Neural cell (in vitro differentiated cells): ENCODE results near the gene ZSWIM6. TPM values are rescaled to one million over a fixed set of nuclear protein-coding genes. Genes with fewer than 3 reads are reported as not detected.
A peak's percentile ranks its signal among the peaks of the same experiment; 100 is the strongest.

ENCODE experiments used
- H2AFZ ChIP-seq: fragments of 200-600, 300-800 bp; sonication (generic), shearing (Covaris generic); 2 replicates; pipeline ENCODE4 v1.6.0; 2014; ENCODE audit warnings: low read depth, mild to moderate bottlenecking, antibody characterized with exemption, low read length, moderate library complexity
- H3F3A ChIP-seq: fragments of 200-600 bp; shearing (Covaris generic); 2 replicates; pipeline ENCODE4 v1.6.1; 2016; ENCODE audit warnings: mild to moderate bottlenecking, moderate library complexity, mixed read lengths, antibody characterized with exemption, low read length; ENCODE audit not compliant: insufficient read depth, poor library complexity, severe bottlenecking
- H3K27ac ChIP-seq: fragments of 200-600, 300-800 bp; sonication (generic), shearing (Covaris generic); 2 replicates; pipeline ENCODE4 v1.5.1; 2014; ENCODE audit warnings: mild to moderate bottlenecking, low read length, moderate library complexity
- H3K27me3 ChIP-seq: fragments of 300-800, 200-600 bp; sonication (generic), shearing (Covaris generic); 2 replicates; pipeline ENCODE4 v1.6.0; 2014; ENCODE audit warnings: mild to moderate bottlenecking, low read depth, low read length, moderate library complexity; ENCODE audit not compliant: insufficient read depth
- H3K36me3 ChIP-seq: fragments of 300-800, 200-600 bp; sonication (generic), shearing (Covaris generic); 2 replicates; pipeline ENCODE4 v1.5.1; 2014; ENCODE audit warnings: mild to moderate bottlenecking, antibody characterized with exemption, low read length, moderate library complexity; ENCODE audit not compliant: insufficient read depth
- H3K4me2 ChIP-seq: fragments of 300-800, 200-600 bp; sonication (generic), shearing (Covaris generic); 2 replicates; pipeline ENCODE4 v1.6.0; 2014; ENCODE audit warnings: mild to moderate bottlenecking, low read length
- H3K4me3 ChIP-seq: fragments of 300-800, 200-600 bp; sonication (generic), shearing (Covaris generic); 2 replicates; pipeline ENCODE4 v1.5.1; 2014; ENCODE audit warnings: mild to moderate bottlenecking, low read length, moderate library complexity
- H3K79me2 ChIP-seq: fragments of 200-600 bp; shearing (Covaris generic); replicated peaks from 2 replicates; pipeline ENCODE4 v1.6.0; 2014; ENCODE audit warnings: mild to moderate bottlenecking, low read length, moderate library complexity; ENCODE audit not compliant: insufficient read depth
- H3K9ac ChIP-seq: fragments of 300-800, 200-600 bp; sonication (generic), shearing (Covaris generic); 2 replicates; pipeline ENCODE4 v1.6.1; 2016; ENCODE audit warnings: mild to moderate bottlenecking, low read length, mixed read lengths
- H3K9me2 ChIP-seq: fragments of 200-600 bp; shearing (Covaris generic); 2 replicates; pipeline ENCODE4 v1.6.1; 2016; ENCODE audit warnings: mild to moderate bottlenecking, low read length, mixed read lengths; ENCODE audit not compliant: insufficient read depth
- H3K9me3 ChIP-seq: fragments of 200-600, 300-800 bp; sonication (generic), shearing (Covaris generic); 2 replicates; pipeline ENCODE4 v1.6.1; 2016; ENCODE audit warnings: mild to moderate bottlenecking, mixed run types, low read length, moderate library complexity, mixed read lengths
- H4K20me1 ChIP-seq: fragments of 200-600 bp; shearing (Covaris generic); 2 replicates; pipeline ENCODE4 v1.6.1; 2016; ENCODE audit warnings: mild to moderate bottlenecking, mixed run types; ENCODE audit not compliant: insufficient read depth
- EP300 ChIP-seq: fragments of 450-650 bp; conservative IDR thresholded peaks from 2 replicates; pipeline ENCODE4 v1.6.1; 2014; ENCODE audit warnings: antibody characterized with exemption, mild to moderate bottlenecking, moderate library complexity; ENCODE audit not compliant: poor library complexity, severe bottlenecking
- MXI1 ChIP-seq: fragments of 450-650 bp; conservative IDR thresholded peaks from 2 replicates; pipeline ENCODE4 v1.6.1; 2014; ENCODE audit warnings: antibody characterized with exemption, mild to moderate bottlenecking; ENCODE audit not compliant: poor library complexity, severe bottlenecking
- POLR2AphosphoS5 ChIP-seq: IDR thresholded peaks from 2 replicates; pipeline ENCODE4 v1.6.1; 2012
- SMC3 ChIP-seq: fragments of 450-650 bp; conservative IDR thresholded peaks from 2 replicates; pipeline ENCODE4 v1.6.1; 2014; ENCODE audit warnings: antibody characterized with exemption, mild to moderate bottlenecking, moderate library complexity; ENCODE audit not compliant: poor library complexity
- polyA plus RNA-seq: library from polyadenylated mRNA; depleted of rRNA; stranded (reverse); fragments of >200 nt; gene quantifications from 2 replicates; pipeline ENCODE4 v1.2.3, GENCODE V29; 2014
- TF ChIP-seq, protein P1 (sequence below): IDR thresholded peaks from 2 replicates; pipeline ENCODE4 v1.6.1; 2012; ENCODE audit warnings: borderline replicate concordance
- TF ChIP-seq, protein P2 (sequence below): fragments of 450-650 bp; IDR thresholded peaks from 2 replicates; pipeline ENCODE4 v1.5.1; 2014; ENCODE audit warnings: antibody characterized with exemption, mild to moderate bottlenecking, moderate library complexity; ENCODE audit not compliant: poor library complexity, severe bottlenecking

ZSWIM6 gene
- polyA plus RNA-seq, 1 donor from 2014 or later = 43.6 TPM

DNA sequence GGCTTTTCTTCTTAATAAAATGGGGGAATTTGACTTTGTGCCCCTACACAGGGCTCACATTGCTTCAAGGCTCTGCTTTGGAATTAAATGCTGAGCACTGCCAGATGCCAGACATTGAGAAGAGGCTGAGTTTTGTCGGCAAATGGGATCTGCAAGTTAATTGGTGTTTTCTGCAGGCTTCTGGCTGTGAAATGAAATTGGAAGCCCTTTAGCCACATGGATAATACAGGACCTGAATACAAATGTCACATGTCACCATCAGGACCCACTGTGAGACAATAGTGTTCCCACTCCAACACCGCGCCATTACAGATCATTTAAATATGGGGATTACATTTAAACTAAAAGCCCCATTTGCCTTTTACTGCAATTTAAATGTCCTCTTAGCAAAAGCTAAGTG, 164.4 kb downstream of the ZSWIM6 start:
- peak overlapping the region; percentile 38 for H3K4me2 ChIP-seq
- H3K9me3 ChIP-seq = no peaks in the 10 kb centered on the region
- peak overlapping the region; percentile 77 for H3K27ac ChIP-seq
- TF ChIP-seq, protein P1, sequence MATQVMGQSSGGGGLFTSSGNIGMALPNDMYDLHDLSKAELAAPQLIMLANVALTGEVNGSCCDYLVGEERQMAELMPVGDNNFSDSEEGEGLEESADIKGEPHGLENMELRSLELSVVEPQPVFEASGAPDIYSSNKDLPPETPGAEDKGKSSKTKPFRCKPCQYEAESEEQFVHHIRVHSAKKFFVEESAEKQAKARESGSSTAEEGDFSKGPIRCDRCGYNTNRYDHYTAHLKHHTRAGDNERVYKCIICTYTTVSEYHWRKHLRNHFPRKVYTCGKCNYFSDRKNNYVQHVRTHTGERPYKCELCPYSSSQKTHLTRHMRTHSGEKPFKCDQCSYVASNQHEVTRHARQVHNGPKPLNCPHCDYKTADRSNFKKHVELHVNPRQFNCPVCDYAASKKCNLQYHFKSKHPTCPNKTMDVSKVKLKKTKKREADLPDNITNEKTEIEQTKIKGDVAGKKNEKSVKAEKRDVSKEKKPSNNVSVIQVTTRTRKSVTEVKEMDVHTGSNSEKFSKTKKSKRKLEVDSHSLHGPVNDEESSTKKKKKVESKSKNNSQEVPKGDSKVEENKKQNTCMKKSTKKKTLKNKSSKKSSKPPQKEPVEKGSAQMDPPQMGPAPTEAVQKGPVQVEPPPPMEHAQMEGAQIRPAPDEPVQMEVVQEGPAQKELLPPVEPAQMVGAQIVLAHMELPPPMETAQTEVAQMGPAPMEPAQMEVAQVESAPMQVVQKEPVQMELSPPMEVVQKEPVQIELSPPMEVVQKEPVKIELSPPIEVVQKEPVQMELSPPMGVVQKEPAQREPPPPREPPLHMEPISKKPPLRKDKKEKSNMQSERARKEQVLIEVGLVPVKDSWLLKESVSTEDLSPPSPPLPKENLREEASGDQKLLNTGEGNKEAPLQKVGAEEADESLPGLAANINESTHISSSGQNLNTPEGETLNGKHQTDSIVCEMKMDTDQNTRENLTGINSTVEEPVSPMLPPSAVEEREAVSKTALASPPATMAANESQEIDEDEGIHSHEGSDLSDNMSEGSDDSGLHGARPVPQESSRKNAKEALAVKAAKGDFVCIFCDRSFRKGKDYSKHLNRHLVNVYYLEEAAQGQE = no peak
- TF ChIP-seq POLR2AphosphoS5 (peak; percentile 88), MXI1 (peak; percentile 51)
- H3K36me3 ChIP-seq = peaks cover 9% of the 10 kb centered on the region
- no peaks in the 10 kb centered on the region for H4K20me1 ChIP-seq
- peaks cover 56% of the 10 kb centered on the region for H3K79me2 ChIP-seq
- peak overlapping the region; percentile 30 for H3K9ac ChIP-seq
- no peak overlapping the region for H2AFZ ChIP-seq
- H3K9me2 ChIP-seq = no peaks in the 10 kb centered on the region
- peaks cover 8% of the 10 kb centered on the region for H3F3A ChIP-seq
- H3K27me3 ChIP-seq = no peaks in the 10 kb centered on the region
- peak overlapping the region; percentile 48 for H3K4me3 ChIP-seq

DNA sequence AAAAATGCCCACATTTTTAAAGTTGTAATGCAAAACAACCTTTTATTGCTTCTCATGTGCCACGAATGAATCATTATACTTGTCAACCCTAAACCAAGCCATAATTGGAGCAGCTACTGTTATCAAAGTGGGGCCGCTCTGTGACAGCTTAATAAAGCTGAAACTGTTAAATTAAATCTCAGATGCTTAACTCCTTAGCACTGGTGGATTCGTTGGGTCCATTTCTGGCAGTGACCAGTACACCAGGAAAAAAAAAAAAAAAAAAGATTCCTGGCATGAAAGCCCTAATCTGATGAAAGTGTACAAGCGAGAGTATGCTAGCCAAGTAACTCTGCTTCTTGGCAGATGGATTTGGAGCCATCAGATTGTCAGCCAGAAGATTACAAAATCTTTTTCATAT, 164.8 kb downstream of the ZSWIM6 start:
- peak overlapping the region; percentile 77 for H3K27ac ChIP-seq
- peak overlapping the region; percentile 38 for H3K4me2 ChIP-seq
- H3F3A ChIP-seq = peaks cover 8% of the 10 kb centered on the region
- peaks cover 56% of the 10 kb centered on the region for H3K79me2 ChIP-seq
- no peaks in the 10 kb centered on the region for H3K27me3 ChIP-seq
- H3K9me2 ChIP-seq = no peaks in the 10 kb centered on the region
- H3K9me3 ChIP-seq = no peaks in the 10 kb centered on the region
- no peaks in the 10 kb centered on the region for H4K20me1 ChIP-seq
- H3K9ac ChIP-seq = no peak overlapping the region
- no peak overlapping the region for H2AFZ ChIP-seq
- H3K4me3 ChIP-seq = peak overlapping the region; percentile 48
- TF ChIP-seq, protein P1 = peak; percentile 25
- TF ChIP-seq, protein P2, sequence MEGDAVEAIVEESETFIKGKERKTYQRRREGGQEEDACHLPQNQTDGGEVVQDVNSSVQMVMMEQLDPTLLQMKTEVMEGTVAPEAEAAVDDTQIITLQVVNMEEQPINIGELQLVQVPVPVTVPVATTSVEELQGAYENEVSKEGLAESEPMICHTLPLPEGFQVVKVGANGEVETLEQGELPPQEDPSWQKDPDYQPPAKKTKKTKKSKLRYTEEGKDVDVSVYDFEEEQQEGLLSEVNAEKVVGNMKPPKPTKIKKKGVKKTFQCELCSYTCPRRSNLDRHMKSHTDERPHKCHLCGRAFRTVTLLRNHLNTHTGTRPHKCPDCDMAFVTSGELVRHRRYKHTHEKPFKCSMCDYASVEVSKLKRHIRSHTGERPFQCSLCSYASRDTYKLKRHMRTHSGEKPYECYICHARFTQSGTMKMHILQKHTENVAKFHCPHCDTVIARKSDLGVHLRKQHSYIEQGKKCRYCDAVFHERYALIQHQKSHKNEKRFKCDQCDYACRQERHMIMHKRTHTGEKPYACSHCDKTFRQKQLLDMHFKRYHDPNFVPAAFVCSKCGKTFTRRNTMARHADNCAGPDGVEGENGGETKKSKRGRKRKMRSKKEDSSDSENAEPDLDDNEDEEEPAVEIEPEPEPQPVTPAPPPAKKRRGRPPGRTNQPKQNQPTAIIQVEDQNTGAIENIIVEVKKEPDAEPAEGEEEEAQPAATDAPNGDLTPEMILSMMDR = no peak
- TF ChIP-seq MXI1 = no peak
- peak; percentile 96 for TF ChIP-seq EP300
- peak; percentile 38 for TF ChIP-seq POLR2AphosphoS5
- no peak for TF ChIP-seq SMC3
- peaks cover 9% of the 10 kb centered on the region for H3K36me3 ChIP-seq
